ENCODE data around the gene ATG13. TPM values are rescaled to one million over a fixed set of nuclear protein-coding genes. Genes with fewer than 3 reads are reported as not detected.
A peak's percentile ranks its signal among the peaks of the same experiment; 100 is the strongest.

Gene ATG13
- total RNA-seq, 1 donor from 2014 or later: 36.9 TPM

DNA sequence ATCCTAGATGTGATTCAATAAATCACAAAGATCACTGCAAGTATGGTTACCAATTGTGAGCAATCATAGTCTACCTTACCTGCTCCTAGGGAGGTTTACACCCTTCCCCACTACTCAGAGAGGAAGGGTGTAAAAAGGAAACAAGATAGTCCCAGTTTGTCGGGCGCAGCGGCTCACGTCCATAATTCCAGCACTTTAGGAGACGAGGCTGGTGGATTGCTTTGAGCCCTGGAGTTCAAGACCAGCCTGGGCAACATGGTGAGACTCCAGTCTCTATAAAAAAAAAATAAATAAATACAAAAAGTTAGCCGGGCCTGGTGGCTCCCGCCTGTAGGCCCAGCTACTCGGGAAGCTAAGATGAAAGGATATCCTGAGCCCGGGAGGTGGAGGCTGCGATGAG lies 22.6 kb upstream of the ATG13 start:
- no peak overlapping the region for H3K4me3 ChIP-seq (ENCODE audit: low read depth, low read length)
- H3K36me3 ChIP-seq (ENCODE audit: control insufficient read depth, insufficient read depth, low read length): no peaks in the 10 kb centered on the region
- FAIRE-seq (no peak), DNase-seq (ENCODE audit: low read depth) (no peak)
- TF ChIP-seq, protein P1, sequence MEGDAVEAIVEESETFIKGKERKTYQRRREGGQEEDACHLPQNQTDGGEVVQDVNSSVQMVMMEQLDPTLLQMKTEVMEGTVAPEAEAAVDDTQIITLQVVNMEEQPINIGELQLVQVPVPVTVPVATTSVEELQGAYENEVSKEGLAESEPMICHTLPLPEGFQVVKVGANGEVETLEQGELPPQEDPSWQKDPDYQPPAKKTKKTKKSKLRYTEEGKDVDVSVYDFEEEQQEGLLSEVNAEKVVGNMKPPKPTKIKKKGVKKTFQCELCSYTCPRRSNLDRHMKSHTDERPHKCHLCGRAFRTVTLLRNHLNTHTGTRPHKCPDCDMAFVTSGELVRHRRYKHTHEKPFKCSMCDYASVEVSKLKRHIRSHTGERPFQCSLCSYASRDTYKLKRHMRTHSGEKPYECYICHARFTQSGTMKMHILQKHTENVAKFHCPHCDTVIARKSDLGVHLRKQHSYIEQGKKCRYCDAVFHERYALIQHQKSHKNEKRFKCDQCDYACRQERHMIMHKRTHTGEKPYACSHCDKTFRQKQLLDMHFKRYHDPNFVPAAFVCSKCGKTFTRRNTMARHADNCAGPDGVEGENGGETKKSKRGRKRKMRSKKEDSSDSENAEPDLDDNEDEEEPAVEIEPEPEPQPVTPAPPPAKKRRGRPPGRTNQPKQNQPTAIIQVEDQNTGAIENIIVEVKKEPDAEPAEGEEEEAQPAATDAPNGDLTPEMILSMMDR (IDR thresholded peaks at IDR 0.05; ENCODE audit: insufficient read depth, low read length, severe bottlenecking): no peak
- no peaks in the 10 kb centered on the region for H3K27me3 ChIP-seq (ENCODE audit: control insufficient read depth, insufficient read depth, low read length)

DNA sequence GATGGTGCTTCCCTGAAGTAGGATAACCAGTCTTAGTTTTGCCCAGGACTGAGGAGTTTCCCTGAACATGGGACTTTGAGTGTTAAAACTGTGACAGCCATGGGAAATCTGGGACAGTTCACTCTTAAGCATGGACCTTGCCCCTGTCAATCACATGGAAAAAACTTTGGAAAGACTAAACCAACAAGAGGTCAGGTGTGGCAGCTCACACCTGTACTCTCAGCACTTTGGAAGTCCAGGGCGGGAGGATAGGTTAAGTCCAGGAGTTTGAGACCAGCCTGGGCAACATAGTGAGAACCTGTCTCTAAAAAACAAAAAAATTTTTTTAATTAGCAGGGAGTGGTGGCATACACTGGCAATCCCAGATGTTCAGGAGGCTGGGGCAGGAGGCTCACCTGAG lies 20.2 kb upstream of the ATG13 start:
- DNase-seq (ENCODE audit: low read depth) (no peak), FAIRE-seq (no peak)
- Histone ChIP-seq H3K36me3 (ENCODE audit: control insufficient read depth, insufficient read depth, low read length) (no peaks in the 10 kb centered on the region), H3K4me3 (ENCODE audit: low read depth, low read length) (no peak overlapping the region), H3K27me3 (ENCODE audit: control insufficient read depth, insufficient read depth, low read length) (no peaks in the 10 kb centered on the region)
- TF ChIP-seq, protein P1 (IDR thresholded peaks at IDR 0.05; ENCODE audit: insufficient read depth, low read length, severe bottlenecking): no peak

DNA sequence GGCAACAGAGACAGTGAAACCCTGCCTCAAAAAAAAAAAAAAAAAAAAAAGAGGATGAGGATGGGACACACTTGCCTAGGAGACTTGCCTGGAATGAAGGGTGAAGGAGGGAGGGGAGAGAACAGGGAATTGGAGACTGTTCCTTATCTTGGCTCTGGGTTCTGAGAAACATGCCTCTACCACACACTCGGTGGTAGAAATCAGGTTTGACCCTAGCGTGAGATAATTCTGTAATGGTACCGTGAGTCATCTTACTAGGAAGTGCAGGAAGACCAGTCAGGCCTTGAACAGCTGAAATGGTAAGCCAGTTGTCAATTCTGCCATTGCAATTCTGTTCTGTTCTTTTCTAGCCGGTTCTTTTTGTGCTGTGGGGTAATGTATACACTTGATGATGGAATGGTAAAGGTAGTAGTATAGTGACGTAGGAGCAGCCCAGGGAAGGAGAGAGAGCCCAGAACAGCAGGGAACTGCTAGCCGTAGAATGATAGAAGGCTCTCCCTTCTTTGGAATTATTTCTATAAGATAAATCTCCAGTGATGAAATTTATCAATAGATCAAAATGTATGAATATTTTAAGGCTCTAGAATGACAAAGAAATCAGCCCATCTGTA lies 19.6 kb upstream of the ATG13 start:
- DNase-seq (ENCODE audit: low read depth) (peak; percentile 64), FAIRE-seq (no peak)
- Histone ChIP-seq H3K4me3 (ENCODE audit: low read depth, low read length) (no peak overlapping the region), H3K27me3 (ENCODE audit: control insufficient read depth, insufficient read depth, low read length) (no peaks in the 10 kb centered on the region), H3K36me3 (ENCODE audit: control insufficient read depth, insufficient read depth, low read length) (no peaks in the 10 kb centered on the region)
- TF ChIP-seq, protein P1 (IDR thresholded peaks at IDR 0.05; ENCODE audit: insufficient read depth, low read length, severe bottlenecking): no peak

DNA sequence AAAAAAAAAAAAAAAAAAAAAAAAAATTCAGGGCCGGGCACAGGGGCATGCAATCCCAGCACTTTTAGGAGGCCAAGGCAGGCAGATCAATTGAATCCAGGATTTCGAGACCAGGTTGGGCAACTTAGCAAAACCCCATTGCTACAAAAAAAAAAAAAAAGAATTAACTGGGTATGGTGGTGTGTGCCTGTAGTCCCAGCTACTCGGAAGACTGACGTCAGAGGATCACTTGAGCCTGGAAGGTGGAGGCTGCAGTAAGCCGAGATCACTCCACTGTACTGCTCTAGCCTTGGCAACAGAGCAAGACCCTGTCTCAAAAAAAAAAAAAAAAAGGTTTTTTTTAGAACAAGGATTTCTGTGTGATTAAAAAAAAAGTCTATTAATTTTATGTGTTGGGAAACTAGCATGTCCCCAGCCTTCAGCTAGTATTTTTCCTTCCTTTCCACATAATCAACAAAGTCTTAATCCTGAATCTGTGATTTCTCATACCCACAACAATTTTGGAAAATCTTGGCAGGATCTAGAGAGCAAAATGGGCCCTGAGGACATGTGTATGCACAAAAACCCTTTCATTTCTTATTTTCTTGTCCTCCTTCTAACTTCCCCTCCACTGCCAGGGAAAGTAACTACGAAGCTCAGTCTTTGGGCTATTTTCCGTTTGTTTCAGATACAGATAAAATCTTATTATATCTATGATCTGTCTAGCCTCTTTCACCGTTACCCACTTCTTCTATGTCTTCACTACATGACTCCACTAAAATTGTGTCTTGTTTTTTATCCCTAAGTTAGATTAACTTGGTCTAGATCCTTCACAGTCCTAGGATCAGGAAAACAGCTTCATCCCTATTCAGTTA lies 17.8 kb upstream of the ATG13 start:
- no peaks in the 10 kb centered on the region for H3K27me3 ChIP-seq (ENCODE audit: control insufficient read depth, insufficient read depth, low read length)
- TF ChIP-seq, protein P1 (IDR thresholded peaks at IDR 0.05; ENCODE audit: insufficient read depth, low read length, severe bottlenecking): no peak
- FAIRE-seq (no peak), DNase-seq (ENCODE audit: low read depth) (no peak)
- peaks cover 2% of the 10 kb centered on the region for H3K36me3 ChIP-seq (ENCODE audit: control insufficient read depth, insufficient read depth, low read length)
- no peak overlapping the region for H3K4me3 ChIP-seq (ENCODE audit: low read depth, low read length)

DNA sequence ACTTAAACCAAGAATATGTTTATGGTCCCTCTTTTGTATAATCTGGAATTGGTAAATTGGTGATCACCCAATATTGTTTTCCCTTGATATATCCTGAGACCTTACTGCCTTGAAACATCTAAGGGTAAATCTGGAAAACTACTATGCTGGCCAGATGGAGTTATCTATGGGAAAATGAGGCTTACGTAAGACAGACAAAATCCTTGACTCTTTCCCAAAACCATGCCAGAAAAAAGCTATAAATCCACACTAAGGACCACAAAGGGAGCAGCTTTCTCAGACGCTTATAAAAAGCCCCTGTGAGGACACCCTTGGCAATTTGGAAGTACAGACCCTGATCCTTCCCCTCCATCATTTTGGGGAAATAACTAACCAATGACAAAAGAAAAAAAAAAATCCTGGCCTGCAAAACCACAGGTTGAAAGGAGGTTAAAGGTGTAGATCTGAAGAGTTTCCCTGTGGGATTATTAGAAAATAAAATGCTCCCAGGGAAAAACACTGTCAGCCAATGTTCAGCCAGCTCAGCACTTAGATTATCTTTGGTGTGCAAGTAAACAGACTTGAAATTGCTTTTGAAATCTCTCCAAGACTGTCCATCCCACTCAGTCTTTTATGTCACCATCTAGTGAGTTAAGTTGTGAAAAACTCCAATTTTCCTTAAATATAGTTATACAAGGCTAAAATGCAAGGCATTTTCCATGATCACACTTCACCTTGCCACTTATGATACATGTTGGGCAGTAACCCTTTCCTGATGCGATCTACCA lies 17.0 kb upstream of the ATG13 start:
- FAIRE-seq (no peak), DNase-seq (ENCODE audit: low read depth) (no peak)
- Histone ChIP-seq H3K27me3 (ENCODE audit: control insufficient read depth, insufficient read depth, low read length) (no peaks in the 10 kb centered on the region), H3K4me3 (ENCODE audit: low read depth, low read length) (no peak overlapping the region), H3K36me3 (ENCODE audit: control insufficient read depth, insufficient read depth, low read length) (peaks cover 2% of the 10 kb centered on the region)
- TF ChIP-seq, protein P1 (IDR thresholded peaks at IDR 0.05; ENCODE audit: insufficient read depth, low read length, severe bottlenecking): no peak
